Kidney (tissue), 14 donors: ENCODE results near the gene AGBL4. TPM values are rescaled to one million over a fixed set of nuclear protein-coding genes. Genes with fewer than 3 reads are reported as not detected.

Experiments used
- DNase-seq, 5 donors: peaks; one replicate each; pipeline ENCODE4 v3.0.0-alpha.2; 2013 to 2020
- FAIRE-seq: peaks from 2 replicates; lab custom pipeline; 2012; peaks lifted over from hg19 to GRCh38; lab: Jason Lieb, UNC
- H3K27ac ChIP-seq, 2 donors: one replicate each; pipeline ENCODE4 v1.7.0; 2013; ENCODE audit warnings: low read depth in 2 of 2, low read length in 2 of 2, inconsistent platforms in 1 of 2
- H3K27me3 ChIP-seq: one replicate; pipeline ENCODE4 v1.7.1; 2013; ENCODE audit warnings: low read length, inconsistent platforms; ENCODE audit not compliant: control insufficient read depth, insufficient read depth
- H3K36me3 ChIP-seq, 3 donors: one replicate each; pipeline versions ENCODE4 v1.7.0 to v1.7.1; 2013; ENCODE audit warnings: low read length in 3 of 3, control low read depth in 1 of 3, inconsistent platforms in 1 of 3; ENCODE audit not compliant: insufficient read depth in 3 of 3, control insufficient read depth in 2 of 3
- H3K4me1 ChIP-seq, 3 donors: one replicate each; pipeline versions ENCODE4 v1.7.0 to v1.7.1; 2013; ENCODE audit warnings: low read length in 3 of 3, inconsistent platforms in 1 of 3, low read depth in 1 of 3; ENCODE audit not compliant: control insufficient read depth in 2 of 3, insufficient read depth in 2 of 3
- H3K4me3 ChIP-seq, 3 donors: one replicate each; pipeline versions ENCODE4 v1.7.0 to v1.8.1; 2013; ENCODE audit warnings: low read length in 3 of 3, control low read depth in 1 of 3, inconsistent platforms in 1 of 3
- H3K9ac ChIP-seq, 3 donors: one replicate each; pipeline versions ENCODE4 v1.7.0 to v1.7.1; 2013; ENCODE audit warnings: low read length in 3 of 3, control low read depth in 1 of 3, inconsistent platforms in 1 of 3
- H3K9me3 ChIP-seq, 3 donors: one replicate each; pipeline versions ENCODE4 v1.7.0 to v1.7.1; 2013; ENCODE audit warnings: low read length in 3 of 3, control low read depth in 1 of 3, inconsistent platforms in 1 of 3; ENCODE audit not compliant: control insufficient read depth in 2 of 3, insufficient read depth in 1 of 3
- CTCF ChIP-seq: IDR thresholded peaks from 3 replicates; pipeline ENCODE4 v1.5.1; 2012; ENCODE audit warnings: mild to moderate bottlenecking, moderate library complexity, borderline replicate concordance; ENCODE audit not compliant: insufficient read depth; ENCODE audit errors: extremely low read depth
- intact Hi-C: fragments of 100-400 bp; cut with DNase I; formaldehyde crosslinking; loops from one replicate; pipeline ENCODE4 v1.11.1; 2022
- polyA plus RNA-seq: library from polyadenylated mRNA; stranded (reverse); fragments of 350-450 nt; fragmentation: Illumina TruSeq; extraction: RNeasy Lipid Tissue Mini Kit (QIAGEN cat#74804); gene quantifications from one replicate; pipeline ENCODE4 v1.2.3, GENCODE V29; 2014; ENCODE audit warnings: low read depth, low replicate concordance; ENCODE audit not compliant: insufficient read depth
- total RNA-seq: library from RNA; stranded (reverse); fragmentation: NEBNext Ultra II Directional; extraction: Animal tissue kit (Norgen Biotek cat#: 25700); gene quantifications from one replicate; pipeline ENCODE4 v1.2.1, GENCODE V29; 2021
- donor health status: control.
- donor health status: control.
- donor health status: control.
- donor health status: control.
- donor health status: control.
- donor health status: DM: yes; HTN: yes; CAD: no.
- donor health status: Normal renal cell carcinoma (clear cell type).

Gene AGBL4
- total and polyA plus RNA-seq, 2 donors from 2014 or later, result 1.5 to 2.7 TPM

- FAIRE-seq, result peak; percentile 94
- intact Hi-C loops, result no loop called here
- H3K4me3 ChIP-seq, result peak overlapping the region in 1 of 3 donors; percentile 8
- no peak for TF ChIP-seq CTCF
- no peaks in the 10 kb centered on the region for H3K36me3 ChIP-seq
- H3K27me3 ChIP-seq, result no peaks in the 10 kb centered on the region
- no peaks in the 10 kb centered on the region for H3K9me3 ChIP-seq
- peak overlapping the region in 1 of 2 donors; percentile 57 for H3K27ac ChIP-seq
- H3K9ac ChIP-seq, result no peak overlapping the region
- H3K4me1 ChIP-seq, result peaks cover 0 to 23% (median 12%) of the 10 kb centered on the region in 3 donors
- DNase-seq, result peak in 2 of 5 donors; percentile 24 to 46
These were observed 1322.3 kb downstream of the AGBL4 start for GRCh38 chr1:48701445-48701844.

GRCh38 chr1:48697066-48697707 lies 1326.6 kb downstream of the AGBL4 start:
- H3K27me3 ChIP-seq, result no peaks in the 10 kb centered on the region
- no peaks in the 10 kb centered on the region for H3K36me3 ChIP-seq
- peak in 4 of 5 donors; percentile 64 to 75 (median 69) for DNase-seq
- H3K9ac ChIP-seq, result no peak overlapping the region
- H3K4me3 ChIP-seq, result no peak overlapping the region
- no peak for FAIRE-seq
- peak overlapping the region in 1 of 2 donors; percentile 26 for H3K27ac ChIP-seq
- TF ChIP-seq CTCF, result peak; percentile 90
- H3K9me3 ChIP-seq, result no peaks in the 10 kb centered on the region
- H3K4me1 ChIP-seq, result peaks cover 0 to 20% (median 19%) of the 10 kb centered on the region in 3 donors
- intact Hi-C loops, result loop anchor here (10.0 kb wide), 1 partner anchor 122 kb away; no protein-coding TSS in a partner anchor

GRCh38 chr1:48695161-48695560 lies 1328.6 kb downstream of the AGBL4 start:
- TF ChIP-seq CTCF, result no peak
- Histone ChIP-seq H3K9ac (no peak overlapping the region), H3K36me3 (no peaks in the 10 kb centered on the region), H3K27ac (peak overlapping the region in 1 of 2 donors; percentile 66), H3K27me3 (no peaks in the 10 kb centered on the region), H3K4me3 (no peak overlapping the region), H3K9me3 (no peaks in the 10 kb centered on the region), H3K4me1 (peaks cover 0 to 13% (median 6%) of the 10 kb centered on the region in 3 donors)
- FAIRE-seq, result no peak
- DNase-seq, result no peak
- intact Hi-C loops, result loop anchor here (10.0 kb wide), 1 partner anchor 120 kb away; no protein-coding TSS in a partner anchor
